Body of pancreas (tissue), 4 donors: ENCODE data around the gene CLDN22. TPM values are rescaled to one million over a fixed set of nuclear protein-coding genes. Genes with fewer than 3 reads are reported as not detected.
A peak's percentile ranks its signal among the peaks of the same experiment; 100 is the strongest.

Experiments
- ATAC-seq: fragments of 150-250 bp; one replicate; pipeline ENCODE4 v1.9.1; 2016
- DNase-seq, 4 donors: peaks; one replicate each; pipeline ENCODE4 v3.0.0-alpha.2; 2019
- H3K27ac ChIP-seq, 4 donors: fragments of 200-600 bp; sonication (generic); 1 replicate in 3 of 4; 2 replicates in 1 of 4; pipeline versions ENCODE4 v1.5.1 to v1.6.1; 2016 to 2019; ENCODE audit warnings: mild to moderate bottlenecking in 1 of 4, mixed read lengths in 1 of 4, moderate library complexity in 1 of 4
- H3K27me3 ChIP-seq, 2 donors: fragments of 200-600 bp; sonication (generic); one replicate each; pipeline ENCODE4 v1.6.0; 2016; ENCODE audit warnings: mild to moderate bottlenecking in 1 of 2
- H3K36me3 ChIP-seq, 2 donors: fragments of 200-600 bp; sonication (generic); replicated peaks in 1 of 2; 2 replicates each; pipeline ENCODE4 v1.5.1; 2016; ENCODE audit warnings: low read depth in 2 of 2; ENCODE audit not compliant: insufficient read depth in 1 of 2
- H3K4me1 ChIP-seq: fragments of 200-600 bp; sonication (generic); one replicate; pipeline ENCODE4 v1.6.0; 2016
- H3K4me3 ChIP-seq, 2 donors: fragments of 200-600 bp; sonication (generic); 1 replicate in 1 of 2; 2 replicates in 1 of 2; pipeline ENCODE4 v1.5.1; 2016 to 2019
- H3K9me3 ChIP-seq, 3 donors: fragments of 200-600 bp; sonication (generic); 1 replicate in 2 of 3; 2 replicates in 1 of 3; pipeline ENCODE4 v1.5.1; 2016
- POLR2A ChIP-seq, 3 donors: fragments of 450-650 bp; IDR thresholded peaks; one replicate each; pipeline ENCODE4 v1.6.1; 2016; ENCODE audit warnings: antibody characterized with exemption in 3 of 3, mild to moderate bottlenecking in 2 of 3
- WGBS, 2 donors: methylation state at CpG; one replicate each; pipeline ENCODE4 v1.1.5; 2017; 5-methylcytosine and 5-hydroxymethylcytosine counted together
- intact Hi-C: fragments of 100-400 bp; cut with DNase I; formaldehyde crosslinking; loops from one replicate; pipeline ENCODE4 v1.15.1; 2023
- total RNA-seq, 2 donors: library from RNA; depleted of rRNA; stranded (reverse); fragments of >200 nt; gene quantifications; one replicate each; pipeline ENCODE4 v1.1.0, GENCODE V29; 2016
- TF ChIP-seq, protein P1 (sequence below), 7 experiments: fragments of 450-650 bp in 4 of 7; fragments of 200-600 bp in 3 of 7; sonication (generic) in 3 of 7; IDR thresholded peaks; one replicate each; pipeline ENCODE4 v1.5.1; 2016 to 2019; ENCODE audit warnings: antibody characterized with exemption in 7 of 7

The CLDN22 gene
- total RNA-seq, 2 donors from 2014 or later, result not detected

DNA sequence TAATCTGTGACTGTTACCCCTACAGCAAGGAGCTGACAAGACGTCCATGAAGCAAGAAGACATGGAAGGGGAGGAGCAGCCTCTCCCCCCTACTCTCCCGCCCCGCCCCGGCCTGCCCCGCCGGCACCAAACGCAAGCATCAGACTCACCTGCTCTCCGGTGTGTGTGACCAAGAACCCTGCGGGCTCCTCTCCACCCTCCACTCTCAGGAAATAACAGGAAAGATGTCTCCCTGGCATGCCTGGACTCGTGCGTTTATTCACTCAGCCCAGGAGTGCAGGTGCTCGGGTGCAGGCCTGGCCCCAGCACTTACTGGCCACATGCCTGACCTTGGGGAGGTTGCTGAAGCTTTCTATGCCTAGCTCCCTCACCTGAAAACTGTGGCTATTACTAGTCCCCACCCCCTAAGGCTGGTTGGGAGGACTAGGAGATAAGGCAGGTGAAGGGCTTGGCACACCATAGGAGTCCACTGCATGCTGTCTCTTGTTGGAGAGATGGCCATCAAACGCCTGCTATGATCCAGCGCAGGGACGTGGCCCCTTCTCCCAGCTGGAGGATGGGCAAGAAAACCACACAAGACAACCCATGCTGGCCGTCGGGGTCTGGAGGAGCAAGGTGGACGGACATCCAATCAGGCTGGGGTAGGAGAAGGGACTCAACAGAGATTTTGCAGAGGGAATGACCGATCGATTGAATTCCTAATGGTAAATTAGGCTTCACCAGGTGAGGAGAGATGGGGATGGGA, 37.0 kb upstream of the CLDN22 start:
- 81 to 82% methylated on average over 20 of the region's 20 CpGs for WGBS, 2 donors
- H3K4me1 ChIP-seq, result peaks cover 5% of the 10 kb centered on the region
- H3K36me3 ChIP-seq, result no peaks in the 10 kb centered on the region
- H3K27me3 ChIP-seq, result no peaks in the 10 kb centered on the region
- intact Hi-C loops, result no loop called here
- no peak overlapping the region for H3K4me3 ChIP-seq
- no peak overlapping the region for H3K27ac ChIP-seq
- H3K9me3 ChIP-seq, result no peaks in the 10 kb centered on the region
- DNase-seq (no peak), ATAC-seq (no peak)
- TF ChIP-seq, protein P1, sequence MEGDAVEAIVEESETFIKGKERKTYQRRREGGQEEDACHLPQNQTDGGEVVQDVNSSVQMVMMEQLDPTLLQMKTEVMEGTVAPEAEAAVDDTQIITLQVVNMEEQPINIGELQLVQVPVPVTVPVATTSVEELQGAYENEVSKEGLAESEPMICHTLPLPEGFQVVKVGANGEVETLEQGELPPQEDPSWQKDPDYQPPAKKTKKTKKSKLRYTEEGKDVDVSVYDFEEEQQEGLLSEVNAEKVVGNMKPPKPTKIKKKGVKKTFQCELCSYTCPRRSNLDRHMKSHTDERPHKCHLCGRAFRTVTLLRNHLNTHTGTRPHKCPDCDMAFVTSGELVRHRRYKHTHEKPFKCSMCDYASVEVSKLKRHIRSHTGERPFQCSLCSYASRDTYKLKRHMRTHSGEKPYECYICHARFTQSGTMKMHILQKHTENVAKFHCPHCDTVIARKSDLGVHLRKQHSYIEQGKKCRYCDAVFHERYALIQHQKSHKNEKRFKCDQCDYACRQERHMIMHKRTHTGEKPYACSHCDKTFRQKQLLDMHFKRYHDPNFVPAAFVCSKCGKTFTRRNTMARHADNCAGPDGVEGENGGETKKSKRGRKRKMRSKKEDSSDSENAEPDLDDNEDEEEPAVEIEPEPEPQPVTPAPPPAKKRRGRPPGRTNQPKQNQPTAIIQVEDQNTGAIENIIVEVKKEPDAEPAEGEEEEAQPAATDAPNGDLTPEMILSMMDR (IDR thresholded peaks at IDR 0.05), result no peak
- no peak for TF ChIP-seq POLR2A (IDR thresholded peaks at IDR 0.05)

DNA sequence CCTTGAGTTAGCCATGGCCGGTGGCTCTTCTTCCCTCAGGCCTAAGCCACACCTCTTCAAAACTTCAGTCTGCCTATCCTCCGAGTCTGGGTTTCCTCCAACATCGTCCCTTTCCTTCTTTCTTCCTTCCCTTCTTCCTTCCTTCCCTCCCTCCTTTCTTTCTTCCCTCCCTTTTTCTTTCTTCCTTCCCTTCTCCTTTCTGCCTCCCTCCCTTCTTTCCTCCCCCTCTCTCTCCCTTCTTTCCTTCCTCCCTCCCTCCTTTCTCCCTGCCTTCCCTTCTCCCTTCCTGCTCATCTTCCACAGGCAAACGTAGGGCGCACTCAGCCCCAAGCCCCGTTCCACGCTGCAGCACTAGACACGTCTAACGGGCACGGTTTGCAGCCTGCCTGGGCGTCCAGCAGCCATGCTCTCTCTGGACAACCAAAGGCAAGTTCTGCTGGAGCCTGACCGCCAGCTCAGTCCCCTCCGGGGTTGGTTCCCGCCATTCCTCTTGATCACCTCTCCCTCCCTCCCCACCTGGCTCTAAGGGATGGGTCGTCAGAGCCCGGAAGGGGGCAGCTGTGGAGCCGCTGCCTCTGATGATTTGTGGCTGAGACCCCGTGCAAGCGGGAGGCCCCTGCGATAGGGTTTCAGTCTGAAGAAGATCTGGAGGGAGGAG, 36.2 kb upstream of the CLDN22 start:
- H3K4me3 ChIP-seq, result no peak overlapping the region
- no peaks in the 10 kb centered on the region for H3K36me3 ChIP-seq
- intact Hi-C loops, result no loop called here
- 85 to 90% methylated on average over 20 of the region's 20 CpGs for WGBS, 2 donors
- DNase-seq (no peak), ATAC-seq (no peak)
- H3K4me1 ChIP-seq, result peaks cover 5% of the 10 kb centered on the region
- H3K9me3 ChIP-seq, result no peaks in the 10 kb centered on the region
- no peak overlapping the region for H3K27ac ChIP-seq
- TF ChIP-seq POLR2A (IDR thresholded peaks at IDR 0.05), result no peak
- TF ChIP-seq, protein P1 (IDR thresholded peaks at IDR 0.05), result no peak
- H3K27me3 ChIP-seq, result no peaks in the 10 kb centered on the region

DNA sequence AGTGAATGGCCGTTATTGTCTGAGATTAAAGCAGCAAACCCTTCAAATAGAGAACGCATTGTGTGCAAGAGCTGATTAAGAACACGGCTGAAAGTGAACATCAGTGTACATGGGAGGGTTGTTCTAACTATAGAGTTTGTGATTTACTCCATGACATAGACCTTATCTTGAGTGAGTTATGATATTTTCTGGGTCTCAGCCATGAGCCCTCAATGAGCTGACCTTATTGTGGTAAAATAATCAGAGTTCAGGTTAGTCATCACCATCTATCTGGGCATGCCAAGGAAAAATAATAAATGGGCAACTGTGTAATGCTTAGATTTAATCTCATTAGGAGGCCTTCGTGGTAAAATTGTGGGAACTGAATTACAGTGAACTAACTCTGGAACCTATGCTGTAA, 35.3 kb upstream of the CLDN22 start:
- TF ChIP-seq, protein P1 (IDR thresholded peaks at IDR 0.05), result no peak
- TF ChIP-seq POLR2A (IDR thresholded peaks at IDR 0.05), result no peak
- DNase-seq, result no peak
- peak; percentile 80 for ATAC-seq
- Histone ChIP-seq H3K27ac (no peak overlapping the region), H3K9me3 (no peaks in the 10 kb centered on the region), H3K4me1 (peaks cover 5% of the 10 kb centered on the region), H3K27me3 (no peaks in the 10 kb centered on the region), H3K36me3 (no peaks in the 10 kb centered on the region), H3K4me3 (no peak overlapping the region)
- intact Hi-C loops, result no loop called here
- 45 to 53% methylated on average over 4 of the region's 4 CpGs for WGBS, 2 donors

DNA sequence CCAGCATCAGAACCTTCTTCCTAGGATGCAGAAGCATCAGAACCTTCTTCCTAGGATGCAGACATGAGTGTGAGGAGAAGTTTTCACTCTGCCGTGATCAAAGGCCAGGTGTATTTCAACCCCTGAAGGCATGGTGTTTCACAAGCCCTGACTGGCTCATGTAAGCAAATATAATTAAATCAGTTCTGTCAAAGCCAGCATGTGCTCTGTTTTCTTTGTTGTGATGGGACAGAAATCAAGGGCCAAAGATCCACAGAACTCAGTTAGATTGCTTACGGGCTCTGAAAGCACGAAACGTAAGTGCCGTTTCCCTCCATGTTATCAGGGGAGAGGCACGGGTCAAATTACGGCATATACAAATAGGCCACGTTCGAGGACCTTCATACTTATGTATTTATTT, 34.1 kb upstream of the CLDN22 start:
- TF ChIP-seq, protein P1 (IDR thresholded peaks at IDR 0.05), result no peak
- no peak for TF ChIP-seq POLR2A (IDR thresholded peaks at IDR 0.05)
- ATAC-seq (no peak), DNase-seq (no peak)
- intact Hi-C loops, result no loop called here
- H3K4me3 ChIP-seq, result no peak overlapping the region
- no peaks in the 10 kb centered on the region for H3K9me3 ChIP-seq
- peaks cover 5% of the 10 kb centered on the region for H3K4me1 ChIP-seq
- no peak overlapping the region for H3K27ac ChIP-seq
- H3K27me3 ChIP-seq, result no peaks in the 10 kb centered on the region
- H3K36me3 ChIP-seq, result no peaks in the 10 kb centered on the region
- 34 to 42% methylated on average over 9 of the region's 9 CpGs for WGBS, 2 donors
